ENCODE data around the gene GOT1. TPM values are rescaled to one million over a fixed set of nuclear protein-coding genes. Genes with fewer than 3 reads are reported as not detected.
A peak's percentile ranks its signal among the peaks of the same experiment; 100 is the strongest.

Gene GOT1
- total and polyA plus RNA-seq, 2 of the 8 experiments (the other 6 are each of a cell fraction or from before 2014, with no cell fraction given) = 16.7 to 47.0 TPM

GRCh38 chr10:99430451-99431189, at the start of gene GOT1 (continued):
- TF ChIP-seq CHD7 (IDR thresholded peaks at IDR 0.05; ENCODE audit: insufficient replicate concordance, low read length) (no peak), TAF7 (optimal IDR thresholded peaks at IDR 0.05; ENCODE audit: borderline replicate concordance, low read depth, low read length) (peak; percentile 86), CHD1 (IDR thresholded peaks at IDR 0.05; ENCODE audit: low read depth, low read length) (no peak), POU5F1 (IDR thresholded peaks at IDR 0.05; ENCODE audit: low read depth, low read length) (no peak), POLR2AphosphoS5 (IDR thresholded peaks at IDR 0.05; ENCODE audit: low read depth, low read length) (peak; percentile 86), TAF1 (IDR thresholded peaks at IDR 0.05; ENCODE audit: low read depth, low read length) (peak; percentile 97)
- TF ChIP-seq, protein P1, sequence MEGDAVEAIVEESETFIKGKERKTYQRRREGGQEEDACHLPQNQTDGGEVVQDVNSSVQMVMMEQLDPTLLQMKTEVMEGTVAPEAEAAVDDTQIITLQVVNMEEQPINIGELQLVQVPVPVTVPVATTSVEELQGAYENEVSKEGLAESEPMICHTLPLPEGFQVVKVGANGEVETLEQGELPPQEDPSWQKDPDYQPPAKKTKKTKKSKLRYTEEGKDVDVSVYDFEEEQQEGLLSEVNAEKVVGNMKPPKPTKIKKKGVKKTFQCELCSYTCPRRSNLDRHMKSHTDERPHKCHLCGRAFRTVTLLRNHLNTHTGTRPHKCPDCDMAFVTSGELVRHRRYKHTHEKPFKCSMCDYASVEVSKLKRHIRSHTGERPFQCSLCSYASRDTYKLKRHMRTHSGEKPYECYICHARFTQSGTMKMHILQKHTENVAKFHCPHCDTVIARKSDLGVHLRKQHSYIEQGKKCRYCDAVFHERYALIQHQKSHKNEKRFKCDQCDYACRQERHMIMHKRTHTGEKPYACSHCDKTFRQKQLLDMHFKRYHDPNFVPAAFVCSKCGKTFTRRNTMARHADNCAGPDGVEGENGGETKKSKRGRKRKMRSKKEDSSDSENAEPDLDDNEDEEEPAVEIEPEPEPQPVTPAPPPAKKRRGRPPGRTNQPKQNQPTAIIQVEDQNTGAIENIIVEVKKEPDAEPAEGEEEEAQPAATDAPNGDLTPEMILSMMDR (IDR thresholded peaks at IDR 0.05; ENCODE audit: control extremely low read depth in 1 of 3, insufficient read depth in 1 of 3, low read depth in 1 of 3, low read length in 3 of 3) = no peak
- TF ChIP-seq, protein P2, sequence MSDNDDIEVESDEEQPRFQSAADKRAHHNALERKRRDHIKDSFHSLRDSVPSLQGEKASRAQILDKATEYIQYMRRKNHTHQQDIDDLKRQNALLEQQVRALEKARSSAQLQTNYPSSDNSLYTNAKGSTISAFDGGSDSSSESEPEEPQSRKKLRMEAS (IDR thresholded peaks at IDR 0.05) = peak; percentile 63

Measured in H1 (cell line).